ENCODE measurements around the gene ZNF317. TPM values are rescaled to one million over a fixed set of nuclear protein-coding genes. Genes with fewer than 3 reads are reported as not detected.

ZNF317 gene
- total and polyA plus RNA-seq, 2 of the 13 experiments (the other 11 are each of a cell fraction or from before 2014, with no cell fraction given) = 14.0 to 27.9 TPM

DNA sequence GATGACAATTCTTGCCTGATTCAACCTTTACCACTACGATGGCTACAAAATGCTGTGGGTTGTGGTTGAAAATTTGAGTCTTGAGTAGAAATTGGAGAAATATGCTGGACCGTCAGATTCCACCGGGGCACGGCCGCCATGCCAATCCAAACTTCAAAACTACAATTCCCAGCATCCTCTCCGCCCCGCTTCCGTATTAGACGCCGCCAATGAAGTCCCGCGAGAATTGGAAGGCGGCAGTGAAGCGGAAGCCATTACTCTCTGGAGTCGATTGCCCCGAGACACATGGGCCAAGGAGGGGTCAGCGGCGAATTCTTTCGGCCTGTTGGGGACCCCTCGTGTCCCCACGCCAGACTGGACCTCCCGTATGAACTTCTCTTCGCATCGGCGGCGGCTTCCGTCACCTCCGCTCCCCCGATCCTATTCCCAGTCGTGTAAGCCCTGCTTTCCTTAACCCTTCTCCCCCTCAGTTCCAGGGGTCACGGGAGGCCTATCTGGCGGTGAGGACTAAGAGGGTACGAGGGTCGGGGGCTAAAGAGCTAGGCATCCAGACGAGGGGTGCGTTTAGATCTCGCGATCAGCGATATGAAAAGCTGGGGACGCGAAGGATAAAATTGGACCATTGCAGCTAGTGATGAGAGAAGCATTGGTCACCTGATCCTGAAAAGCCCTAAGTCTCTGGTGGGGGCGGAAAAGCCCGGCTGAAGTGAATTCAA, at the start of gene ZNF317 (continued):
- TF ChIP-seq, protein P1, sequence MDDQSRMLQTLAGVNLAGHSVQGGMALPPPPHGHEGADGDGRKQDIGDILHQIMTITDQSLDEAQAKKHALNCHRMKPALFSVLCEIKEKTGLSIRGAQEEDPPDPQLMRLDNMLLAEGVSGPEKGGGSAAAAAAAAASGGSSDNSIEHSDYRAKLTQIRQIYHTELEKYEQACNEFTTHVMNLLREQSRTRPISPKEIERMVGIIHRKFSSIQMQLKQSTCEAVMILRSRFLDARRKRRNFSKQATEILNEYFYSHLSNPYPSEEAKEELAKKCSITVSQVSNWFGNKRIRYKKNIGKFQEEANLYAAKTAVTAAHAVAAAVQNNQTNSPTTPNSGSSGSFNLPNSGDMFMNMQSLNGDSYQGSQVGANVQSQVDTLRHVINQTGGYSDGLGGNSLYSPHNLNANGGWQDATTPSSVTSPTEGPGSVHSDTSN (CRISPR knock-in tag; IDR thresholded peaks at IDR 0.05; ENCODE audit: borderline replicate concordance) = no peak
- TF ChIP-seq ZNF225 (CRISPR knock-in tag; IDR thresholded peaks at IDR 0.05) (peak; percentile 63; the same call in 1 of the 2 replicates), ZNF143 (CRISPR knock-in tag; IDR thresholded peaks at IDR 0.05) (peak; percentile 98), SOX13 (IDR thresholded peaks at IDR 0.05) (no peak), SOX13 (CRISPR knock-in tag; conservative IDR thresholded peaks at IDR 0.05 in 1 of 2, IDR thresholded peaks at IDR 0.05 in 1 of 2) (peak in 1 of 2 experiments; percentile 25; a peak in 1 of 4 replicates), ISL2 (CRISPR knock-in tag; IDR thresholded peaks at IDR 0.05) (0 out of 2 replicates have a peak, but pooled peaks have one; percentile 26), ZNF772 (CRISPR knock-in tag; IDR thresholded peaks at IDR 0.05) (peak; percentile 71; the same call in 1 of the 2 replicates), ZNF496 (CRISPR knock-in tag; IDR thresholded peaks at IDR 0.05; ENCODE audit: insufficient replicate concordance) (no peak), CREM (IDR thresholded peaks at IDR 0.05) (peak; percentile 92), CREM (CRISPR knock-in tag; IDR thresholded peaks at IDR 0.05) (no peak), ZNF317 (CRISPR knock-in tag; IDR thresholded peaks at IDR 0.05) (peak; percentile 92), ETV6 (CRISPR knock-in tag; conservative IDR thresholded peaks at IDR 0.05) (0 out of 2 replicates have a peak, but pooled peaks have one; percentile 17)
- TF ChIP-seq, protein P2, sequence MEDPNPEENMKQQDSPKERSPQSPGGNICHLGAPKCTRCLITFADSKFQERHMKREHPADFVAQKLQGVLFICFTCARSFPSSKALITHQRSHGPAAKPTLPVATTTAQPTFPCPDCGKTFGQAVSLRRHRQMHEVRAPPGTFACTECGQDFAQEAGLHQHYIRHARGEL (CRISPR knock-in tag; IDR thresholded peaks at IDR 0.05) = peak; percentile 87; the same call in 1 of the 2 replicates
- TF ChIP-seq, protein P3, sequence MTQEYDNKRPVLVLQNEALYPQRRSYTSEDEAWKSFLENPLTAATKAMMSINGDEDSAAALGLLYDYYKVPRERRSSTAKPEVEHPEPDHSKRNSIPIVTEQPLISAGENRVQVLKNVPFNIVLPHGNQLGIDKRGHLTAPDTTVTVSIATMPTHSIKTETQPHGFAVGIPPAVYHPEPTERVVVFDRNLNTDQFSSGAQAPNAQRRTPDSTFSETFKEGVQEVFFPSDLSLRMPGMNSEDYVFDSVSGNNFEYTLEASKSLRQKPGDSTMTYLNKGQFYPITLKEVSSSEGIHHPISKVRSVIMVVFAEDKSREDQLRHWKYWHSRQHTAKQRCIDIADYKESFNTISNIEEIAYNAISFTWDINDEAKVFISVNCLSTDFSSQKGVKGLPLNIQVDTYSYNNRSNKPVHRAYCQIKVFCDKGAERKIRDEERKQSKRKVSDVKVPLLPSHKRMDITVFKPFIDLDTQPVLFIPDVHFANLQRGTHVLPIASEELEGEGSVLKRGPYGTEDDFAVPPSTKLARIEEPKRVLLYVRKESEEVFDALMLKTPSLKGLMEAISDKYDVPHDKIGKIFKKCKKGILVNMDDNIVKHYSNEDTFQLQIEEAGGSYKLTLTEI (CRISPR knock-in tag; conservative IDR thresholded peaks at IDR 0.05) = no peak
- TF ChIP-seq, protein P4, sequence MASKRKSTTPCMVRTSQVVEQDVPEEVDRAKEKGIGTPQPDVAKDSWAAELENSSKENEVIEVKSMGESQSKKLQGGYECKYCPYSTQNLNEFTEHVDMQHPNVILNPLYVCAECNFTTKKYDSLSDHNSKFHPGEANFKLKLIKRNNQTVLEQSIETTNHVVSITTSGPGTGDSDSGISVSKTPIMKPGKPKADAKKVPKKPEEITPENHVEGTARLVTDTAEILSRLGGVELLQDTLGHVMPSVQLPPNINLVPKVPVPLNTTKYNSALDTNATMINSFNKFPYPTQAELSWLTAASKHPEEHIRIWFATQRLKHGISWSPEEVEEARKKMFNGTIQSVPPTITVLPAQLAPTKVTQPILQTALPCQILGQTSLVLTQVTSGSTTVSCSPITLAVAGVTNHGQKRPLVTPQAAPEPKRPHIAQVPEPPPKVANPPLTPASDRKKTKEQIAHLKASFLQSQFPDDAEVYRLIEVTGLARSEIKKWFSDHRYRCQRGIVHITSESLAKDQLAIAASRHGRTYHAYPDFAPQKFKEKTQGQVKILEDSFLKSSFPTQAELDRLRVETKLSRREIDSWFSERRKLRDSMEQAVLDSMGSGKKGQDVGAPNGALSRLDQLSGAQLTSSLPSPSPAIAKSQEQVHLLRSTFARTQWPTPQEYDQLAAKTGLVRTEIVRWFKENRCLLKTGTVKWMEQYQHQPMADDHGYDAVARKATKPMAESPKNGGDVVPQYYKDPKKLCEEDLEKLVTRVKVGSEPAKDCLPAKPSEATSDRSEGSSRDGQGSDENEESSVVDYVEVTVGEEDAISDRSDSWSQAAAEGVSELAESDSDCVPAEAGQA (IDR thresholded peaks at IDR 0.05; ENCODE audit: low read depth) = peak; percentile 62; the same call in 1 of the 2 replicates
- TF ChIP-seq, protein P4 (CRISPR knock-in tag; IDR thresholded peaks at IDR 0.05; ENCODE audit: borderline replicate concordance) = no peak
- TF ChIP-seq, protein P5, sequence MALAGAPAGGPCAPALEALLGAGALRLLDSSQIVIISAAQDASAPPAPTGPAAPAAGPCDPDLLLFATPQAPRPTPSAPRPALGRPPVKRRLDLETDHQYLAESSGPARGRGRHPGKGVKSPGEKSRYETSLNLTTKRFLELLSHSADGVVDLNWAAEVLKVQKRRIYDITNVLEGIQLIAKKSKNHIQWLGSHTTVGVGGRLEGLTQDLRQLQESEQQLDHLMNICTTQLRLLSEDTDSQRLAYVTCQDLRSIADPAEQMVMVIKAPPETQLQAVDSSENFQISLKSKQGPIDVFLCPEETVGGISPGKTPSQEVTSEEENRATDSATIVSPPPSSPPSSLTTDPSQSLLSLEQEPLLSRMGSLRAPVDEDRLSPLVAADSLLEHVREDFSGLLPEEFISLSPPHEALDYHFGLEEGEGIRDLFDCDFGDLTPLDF (CRISPR knock-in tag; IDR thresholded peaks at IDR 0.05) = peak; percentile 86

All from HepG2 (cell line).